ENCODE measurements around the gene MAP4.

- TF ChIP-seq CTCF (IDR thresholded peaks at IDR 0.05) (no peak), POLR2A (IDR thresholded peaks at IDR 0.05) (no peak)
Observed at GRCh38 chr3:48022178-48022577, 6.0 kb upstream of the MAP4 start.

Measured in heart left ventricle (tissue), 13 donors.